ENCODE measurements around the gene CHRNB1. TPM values are rescaled to one million over a fixed set of nuclear protein-coding genes. Genes with fewer than 3 reads are reported as not detected.
A peak's percentile ranks its signal among the peaks of the same experiment; 100 is the strongest.

Gene CHRNB1
- total and polyA plus RNA-seq, 2 of the 8 experiments (the other 6 are each of a cell fraction or from before 2014, with no cell fraction given) = 14.1 to 28.2 TPM

- 0 out of 2 replicates have a peak overlapping the region, but pooled peaks have one; percentile 66 for H2BK5ac ChIP-seq (ENCODE audit: low read depth, low read length)
- no peaks in the 10 kb centered on the region; a peak in 1 of 7 replicates for H3K27me3 ChIP-seq (replicated peaks in 1 of 4; ENCODE audit: control insufficient read depth in 3 of 4, extremely low read depth in 1 of 4, insufficient read depth in 3 of 4, low read length in 3 of 4)
- no peak overlapping the region for H3K23ac ChIP-seq (ENCODE audit: insufficient read length)
- no peak overlapping the region for H2BK20ac ChIP-seq (ENCODE audit: low read length)
- no peak overlapping the region for H3K27ac ChIP-seq (ENCODE audit: low read depth, low read length)
- H3K56ac ChIP-seq (replicated peaks; ENCODE audit: insufficient read length, low read depth, low read length) = no peak overlapping the region
- H2BK15ac ChIP-seq (ENCODE audit: low read length) = peak overlapping the region; percentile 63; the same call in 1 of the 2 replicates
- H3K9ac ChIP-seq (replicated peaks in 1 of 4; ENCODE audit: extremely low read depth in 1 of 4, low read depth in 3 of 4, low read length in 3 of 4) = peak overlapping the region in 1 of 4 experiments; percentile 4; a peak in 1 of 7 replicates
- peaks cover 0 to 31% of the 10 kb centered on the region in 2 experiments; a peak in 2 of 4 replicates for H3K79me2 ChIP-seq (ENCODE audit: control insufficient read depth in 1 of 2, insufficient read depth in 2 of 2, low read length in 2 of 2)
- no peak for DNase-seq (ENCODE audit: low read depth in 1 of 2, low spot score in 2 of 2)
- H3K9me3 ChIP-seq (ENCODE audit: insufficient read depth in 2 of 2, low read depth in 1 of 2, low read length in 1 of 2) = no peaks in the 10 kb centered on the region
- H4K91ac ChIP-seq (replicated peaks; ENCODE audit: insufficient read length, low read length) = no peak overlapping the region
- no peak overlapping the region for H2AFZ ChIP-seq (ENCODE audit: low read length)
- peaks cover 2 to 20% (median 16%) of the 10 kb centered on the region in 4 experiments for H3K4me1 ChIP-seq (replicated peaks in 1 of 4; ENCODE audit: control insufficient read depth in 3 of 4, insufficient read depth in 4 of 4, low read length in 3 of 4)
- H3K14ac ChIP-seq (ENCODE audit: insufficient read length) = no peak overlapping the region
- peak overlapping the region; percentile 1; the same call in 1 of the 2 replicates for H2AK5ac ChIP-seq (ENCODE audit: low read depth, low read length)
- FAIRE-seq = no peak
- H3K23me2 ChIP-seq (ENCODE audit: low read depth, low read length) = peaks cover 11% of the 10 kb centered on the region
- POLR2A ChIA-PET (ENCODE audit: partially characterized antibody) = interaction anchor here (0.9 to 14.3 kb wide), 11 partner anchors 9 to 117 kb away, joined by 3 to 339 read pairs (median 4); partner anchors contain the start of genes CHRNB1, FGF11, NLGN2 and POLR2A
- H3K4me2 ChIP-seq (ENCODE audit: insufficient read depth in 1 of 2, low read depth in 2 of 2, low read length in 2 of 2) = peak overlapping the region in 1 of 2 experiments; percentile 97; a peak in 1 of 4 replicates
- no peak overlapping the region for H3K4ac ChIP-seq (replicated peaks; ENCODE audit: insufficient read length, low read depth, low read length)
- 98% methylated on average over 5 of the region's 5 CpGs; no CpG with 5 or more reads in 1 of the 2 experiments for WGBS, 2 experiments (ENCODE audit: extremely low coverage in 1 of 2, insufficient coverage in 1 of 2, insufficient read length in 1 of 2, insufficient replicate concordance in 2 of 2, low coverage in 1 of 2, low lambda C conversion rate in 2 of 2, missing lambda C conversion rate in 1 of 2)
- no peak overlapping the region for H4K5ac ChIP-seq (ENCODE audit: insufficient read length, low read depth, low read length)
- CTCF ChIA-PET (ENCODE audit: partially characterized antibody) = interaction anchor here (0.7 to 3.3 kb wide), 9 partner anchors 8 to 126 kb away, joined by 3 to 17 read pairs (median 4); partner anchors contain the start of gene TMEM102
- H2BK120ac ChIP-seq (replicated peaks; ENCODE audit: low read depth, low read length) = no peak overlapping the region
- peaks cover 0 to 5% of the 10 kb centered on the region in 2 experiments for H4K20me1 ChIP-seq (replicated peaks in 1 of 2; ENCODE audit: control insufficient read depth in 1 of 2, insufficient read depth in 2 of 2, low read length in 2 of 2)
- peaks cover 12% of the 10 kb centered on the region for H3K79me1 ChIP-seq (ENCODE audit: low read depth, low read length)
- no peak overlapping the region for H3K4me3 ChIP-seq (ENCODE audit: extremely low read depth in 1 of 4, insufficient read depth in 2 of 4, low read depth in 3 of 4, low read length in 4 of 4)
- no peak overlapping the region for H3K18ac ChIP-seq (ENCODE audit: extremely low read depth, low read length)
- H4K8ac ChIP-seq (ENCODE audit: extremely low read depth, insufficient read depth, low read length) = no peak overlapping the region
- H3K36me3 ChIP-seq (ENCODE audit: control insufficient read depth in 2 of 4, insufficient read depth in 4 of 4, low read length in 3 of 4) = no peaks in the 10 kb centered on the region
- H2BK12ac ChIP-seq (ENCODE audit: low read depth, low read length) = no peak overlapping the region
- no peak for TF ChIP-seq GABPA (IDR thresholded peaks at IDR 0.05; ENCODE audit: borderline replicate concordance, insufficient read depth, low read length)
- TF ChIP-seq CTBP2 (IDR thresholded peaks at IDR 0.05; ENCODE audit: borderline replicate concordance, insufficient read depth, insufficient read length, low read length) = no peak
- no peak for TF ChIP-seq EZH2 (IDR thresholded peaks at IDR 0.05; ENCODE audit: low read depth, low read length, severe bottlenecking)
- TF ChIP-seq E2F6 (IDR thresholded peaks at IDR 0.05) = no peak
- TF ChIP-seq ASH2L (IDR thresholded peaks at IDR 0.05; ENCODE audit: low read length) = no peak
- no peak for TF ChIP-seq SIRT6 (IDR thresholded peaks at IDR 0.05; ENCODE audit: low read length)
- TF ChIP-seq JUND (IDR thresholded peaks at IDR 0.05; ENCODE audit: low read length) = no peak
- no peak for TF ChIP-seq BACH1 (IDR thresholded peaks at IDR 0.05; ENCODE audit: low read length)
- TF ChIP-seq SAP30 (IDR thresholded peaks at IDR 0.05; ENCODE audit: insufficient read depth, insufficient replicate concordance, low read length) = no peak
- no peak for TF ChIP-seq BCL11A (IDR thresholded peaks at IDR 0.05; ENCODE audit: low read depth in 2 of 2, low read length in 2 of 2)
- TF ChIP-seq USF2 (IDR thresholded peaks at IDR 0.05; ENCODE audit: low read length) = no peak
Measured at GRCh38 chr17:7476951-7477350, 32.1 kb downstream of the CHRNB1 start.
